Caco-2 (cell line): ENCODE results near the gene PRRX2. TPM values are rescaled to one million over a fixed set of nuclear protein-coding genes. Genes with fewer than 3 reads are reported as not detected.

ENCODE experiments used
- BruUV-seq: library from RNA; stranded (reverse); fragments of 400-500 nt; replicated peaks from 2 replicates; lab custom pipeline; 2021; lab: Mats Ljungman, UMichigan
- CTCF ChIA-PET: fragments of 300-600 bp; sonication (Branson Sonifier 250); formaldehyde crosslinking; loops from one replicate; lab custom pipeline; 2022; ENCODE audit warnings: antibody characterized with exemption; lab: Charles Lee
- POLR2A ChIA-PET: fragments of 300-600 bp; sonication (Branson Sonifier 250); formaldehyde crosslinking; loops from one replicate; lab custom pipeline; 2022; ENCODE audit warnings: antibody characterized with exemption; lab: Charles Lee
- DNase-seq, 2 experiments: peaks; one replicate each; pipeline versions ENCODE4 v3.0.0 to v3.0.0-alpha.2; 2020 to 2022
- H3K27me3 ChIP-seq: replicated peaks from 2 replicates; pipeline ENCODE4 v1.6.0; 2011; ENCODE audit warnings: low read length; ENCODE audit not compliant: control insufficient read depth, insufficient read depth
- H3K36me3 ChIP-seq: 2 replicates; pipeline ENCODE4 v1.5.1; 2011; ENCODE audit warnings: low read length; ENCODE audit not compliant: control insufficient read depth, insufficient read depth
- H3K4me1 ChIP-seq: fragments of 250-450 bp; sonication (Bioruptor Pico); 2 replicates; pipeline ENCODE4 v1.5.1; 2020; ENCODE audit warnings: mild to moderate bottlenecking
- H3K4me3 ChIP-seq: 2 replicates; pipeline ENCODE4 v1.5.1; 2011; ENCODE audit warnings: low read depth, mild to moderate bottlenecking, control low read depth, low read length
- H3K9me3 ChIP-seq: fragments of 250-450 bp; sonication (Bioruptor Pico); 2 replicates; pipeline ENCODE4 v1.5.1; 2020; ENCODE audit warnings: mild to moderate bottlenecking, moderate library complexity
- H3K27ac Mint-ChIP-seq: one replicate; pipeline ENCODE4 v1.8.0; 2022; ENCODE audit warnings: mixed read lengths; ENCODE audit not compliant: unreplicated experiment
- H3K27me3 Mint-ChIP-seq: one replicate; pipeline ENCODE4 v1.8.0; 2022; ENCODE audit warnings: mixed read lengths; ENCODE audit not compliant: insufficient read depth, unreplicated experiment
- H3K36me3 Mint-ChIP-seq: one replicate; pipeline ENCODE4 v1.8.0; 2022; ENCODE audit warnings: mild to moderate bottlenecking, mixed read lengths; ENCODE audit not compliant: insufficient read depth, unreplicated experiment
- H3K4me1 Mint-ChIP-seq: one replicate; pipeline ENCODE4 v1.8.0; 2022; ENCODE audit warnings: low read depth, mixed read lengths; ENCODE audit not compliant: unreplicated experiment
- H3K4me3 Mint-ChIP-seq: one replicate; pipeline ENCODE4 v1.8.0; 2022; ENCODE audit warnings: mild to moderate bottlenecking, moderate library complexity, mixed read lengths; ENCODE audit not compliant: unreplicated experiment
- H3K9me3 Mint-ChIP-seq: one replicate; pipeline ENCODE4 v1.8.0; 2022; ENCODE audit warnings: mixed read lengths; ENCODE audit not compliant: unreplicated experiment
- CTCF ChIP-seq, 2 experiments: fragments of 200-600 bp in 1 of 2; IDR thresholded peaks; 1 replicate in 1 of 2; 2 replicates in 1 of 2; pipeline versions ENCODE4 v1.5.1 to v1.8.0; 2011 to 2022; ENCODE audit warnings: antibody characterized with exemption in 1 of 2, control low read depth in 1 of 2, inconsistent platforms in 1 of 2, low read depth in 1 of 2, low read length in 1 of 2, mild to moderate bottlenecking in 1 of 2, moderate library complexity in 1 of 2; ENCODE audit not compliant: insufficient read depth in 1 of 2, severe bottlenecking in 1 of 2, unreplicated experiment in 1 of 2
- intact Hi-C: fragments of 100-400 bp; cut with micrococcal nuclease; formaldehyde crosslinking; loops from one replicate; pipeline ENCODE4 v1.10.0; 2022; ENCODE audit not compliant: unreplicated experiment
- total RNA-seq: library from RNA; stranded (reverse); gene quantifications from 2 replicates; pipeline ENCODE4 v1.2.3, GENCODE V29; 2022

The PRRX2 gene
- total RNA-seq, 1 experiment from 2014 or later, result not detected

GRCh38 chr9:129641750-129642585 lies 23.5 kb upstream of the PRRX2 start, which contains the start of gene ASB6:
Gene ASB6, minus strand, starts transcription at chr9:129642151. Its CDS starts 152 bp downstream, at chr9:129641999.
- peak; percentile 97 to 100 for DNase-seq
- intact Hi-C loops, result loop anchor here (1.0 kb wide), 3 partner anchors 95 to 148 kb away; no protein-coding TSS in a partner anchor
- H3K9me3 Mint-ChIP-seq, result no peaks in the 10 kb centered on the region
- CTCF ChIA-PET, result interaction anchor here (0.6 to 1.5 kb wide), 6 partner anchors 85 to 159 kb away, joined by 3 to 7 read pairs (median 6); no protein-coding TSS in a partner anchor
- Histone ChIP-seq H3K4me1 (peaks cover 3% of the 10 kb centered on the region; the same call in 1 of the 2 replicates), H3K36me3 (no peaks in the 10 kb centered on the region), H3K4me3 (peak within 1 kb of the TSS; percentile 99), H3K27me3 (no peaks in the 10 kb centered on the region), H3K9me3 (no peaks in the 10 kb centered on the region)
- peak within 1 kb of the TSS; percentile 85 for H3K27ac Mint-ChIP-seq
- POLR2A ChIA-PET, result interaction anchor here (0.6 kb wide), 1 partner anchor 1435 kb away, joined by 3 read pairs; no protein-coding TSS in a partner anchor
- H3K27me3 Mint-ChIP-seq, result no peaks in the 10 kb centered on the region
- H3K4me3 Mint-ChIP-seq, result peak within 1 kb of the TSS; percentile 89
- BruUV-seq, result no TSS peak
- TF ChIP-seq CTCF (IDR thresholded peaks at IDR 0.05; ENCODE audit: insufficient read depth in 1 of 2, low read depth in 1 of 2, low read length in 1 of 2, severe bottlenecking in 1 of 2, unreplicated experiment in 1 of 2), result peak; percentile 82 to 94
- H3K36me3 Mint-ChIP-seq, result peaks cover 48% of the 10 kb centered on the region
- peaks cover 6% of the 10 kb centered on the region for H3K4me1 Mint-ChIP-seq

GRCh38 chr9:129643706-129644105 lies 21.7 kb upstream of the PRRX2 start:
- Histone ChIP-seq H3K27me3 (no peaks in the 10 kb centered on the region), H3K36me3 (no peaks in the 10 kb centered on the region), H3K9me3 (no peaks in the 10 kb centered on the region), H3K4me1 (peaks cover 3% of the 10 kb centered on the region; the same call in 1 of the 2 replicates), H3K4me3 (no peak overlapping the region)
- H3K4me3 Mint-ChIP-seq, result no peak overlapping the region
- ChIA-PET CTCF (interaction anchor here (0.5 to 0.7 kb wide), 2 partner anchors 20 to 79 kb away, joined by 5 to 7 read pairs; no protein-coding TSS in a partner anchor), POLR2A (no interaction called here)
- intact Hi-C loops, result no loop called here
- no peak overlapping the region for H3K27ac Mint-ChIP-seq
- H3K9me3 Mint-ChIP-seq, result no peaks in the 10 kb centered on the region
- DNase-seq, result no peak
- no peaks in the 10 kb centered on the region for H3K27me3 Mint-ChIP-seq
- H3K36me3 Mint-ChIP-seq, result peaks cover 34% of the 10 kb centered on the region
- no TSS peak for BruUV-seq
- no peak for TF ChIP-seq CTCF (IDR thresholded peaks at IDR 0.05; ENCODE audit: insufficient read depth in 1 of 2, low read depth in 1 of 2, low read length in 1 of 2, severe bottlenecking in 1 of 2, unreplicated experiment in 1 of 2)
- peaks cover 6% of the 10 kb centered on the region for H3K4me1 Mint-ChIP-seq

- no peak overlapping the region for H3K4me3 Mint-ChIP-seq
- H3K27me3 Mint-ChIP-seq, result no peaks in the 10 kb centered on the region
- intact Hi-C loops, result no loop called here
- Histone ChIP-seq H3K4me3 (no peak overlapping the region), H3K4me1 (peaks cover 3% of the 10 kb centered on the region; the same call in 1 of the 2 replicates), H3K36me3 (no peaks in the 10 kb centered on the region), H3K9me3 (no peaks in the 10 kb centered on the region), H3K27me3 (no peaks in the 10 kb centered on the region)
- BruUV-seq, result no TSS peak
- ChIA-PET POLR2A (no interaction called here), CTCF (interaction anchor here (0.5 kb wide), 1 partner anchor 19 kb away, joined by 5 read pairs; no protein-coding TSS in a partner anchor)
- no peak overlapping the region for H3K27ac Mint-ChIP-seq
- no peaks in the 10 kb centered on the region for H3K9me3 Mint-ChIP-seq
- peaks cover 27% of the 10 kb centered on the region for H3K36me3 Mint-ChIP-seq
- peaks cover 6% of the 10 kb centered on the region for H3K4me1 Mint-ChIP-seq
- DNase-seq, result no peak
- TF ChIP-seq CTCF (IDR thresholded peaks at IDR 0.05; ENCODE audit: insufficient read depth in 1 of 2, low read depth in 1 of 2, low read length in 1 of 2, severe bottlenecking in 1 of 2, unreplicated experiment in 1 of 2), result no peak
Measured at GRCh38 chr9:129644365-129644764, 21.1 kb upstream of the PRRX2 start.
